Kidney tubule cell (primary cell): ENCODE results near the gene C11orf42.
A peak's percentile ranks its signal among the peaks of the same experiment; 100 is the strongest.

Experiments used
- DNase-seq: peaks from one replicate; pipeline ENCODE4 v3.0.0-alpha.2; 2018; ENCODE audit warnings: low spot score

C11orf42 gene

GRCh38 chr11:6205366-6205765, at the start of gene C11orf42:
Gene C11orf42 (plus strand): TSS chr11:6205557. CDS start chr11:6205616, 59 bp downstream.
- no peak for DNase-seq

GRCh38 chr11:6156628-6157359, 48.6 kb upstream of the C11orf42 start:
- DNase-seq: peak; percentile 3

DNA sequence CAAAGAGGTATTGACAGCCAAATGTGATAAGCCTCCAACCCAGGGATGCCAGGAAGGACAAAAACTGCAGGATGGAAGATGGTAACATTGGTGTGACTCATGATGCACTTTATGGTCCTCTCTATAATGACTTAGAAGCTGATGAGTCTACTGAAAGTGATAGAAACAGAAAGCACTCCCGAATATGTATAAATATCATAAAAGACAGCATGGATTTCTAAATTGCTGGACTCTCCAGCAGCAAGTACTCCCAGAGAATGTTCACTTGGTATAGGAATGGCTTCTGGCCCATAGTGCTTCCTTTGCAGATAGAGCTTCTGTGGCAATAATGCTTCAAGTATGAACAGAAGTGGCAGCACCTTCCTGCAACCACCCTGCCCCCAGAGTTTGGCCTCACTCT, 35.1 kb upstream of the C11orf42 start, which contains the start of gene OR52B2:
TSS of gene OR52B2 (minus strand) at position 101 of the 400 bp plus-strand sequence. CDS start at position 101, 0 bp downstream.
- DNase-seq: no peak

- no peak for DNase-seq
These were observed 29.9 kb upstream of the C11orf42 start for GRCh38 chr11:6175440-6175839.

GRCh38 chr11:6191742-6192141, 13.6 kb upstream of the C11orf42 start:
- no peak for DNase-seq

GRCh38 chr11:6194065-6194581, 11.2 kb upstream of the C11orf42 start:
- no peak for DNase-seq

- no peak for DNase-seq
These were observed 9.0 kb upstream of the C11orf42 start for GRCh38 chr11:6196396-6196795.

GRCh38 chr11:6197466-6198200, 7.7 kb upstream of the C11orf42 start:
- DNase-seq: no peak

DNA sequence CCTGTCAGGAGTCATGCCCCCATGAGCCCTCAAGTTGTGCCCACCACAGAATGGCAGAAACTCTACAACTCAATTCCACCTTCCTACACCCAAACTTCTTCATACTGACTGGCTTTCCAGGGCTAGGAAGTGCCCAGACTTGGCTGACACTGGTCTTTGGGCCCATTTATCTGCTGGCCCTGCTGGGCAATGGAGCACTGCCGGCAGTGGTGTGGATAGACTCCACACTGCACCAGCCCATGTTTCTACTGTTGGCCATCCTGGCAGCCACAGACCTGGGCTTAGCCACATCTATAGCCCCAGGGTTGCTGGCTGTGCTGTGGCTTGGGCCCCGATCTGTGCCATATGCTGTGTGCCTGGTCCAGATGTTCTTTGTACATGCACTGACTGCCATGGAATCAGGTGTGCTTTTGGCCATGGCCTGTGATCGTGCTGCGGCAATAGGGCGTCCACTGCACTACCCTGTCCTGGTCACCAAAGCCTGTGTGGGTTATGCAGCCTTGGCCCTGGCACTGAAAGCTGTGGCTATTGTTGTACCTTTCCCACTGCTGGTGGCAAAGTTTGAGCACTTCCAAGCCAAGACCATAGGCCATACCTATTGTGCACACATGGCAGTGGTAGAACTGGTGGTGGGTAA, 6.1 kb upstream of the C11orf42 start, which contains the start of gene OR52W1:
TSS of gene OR52W1 (plus strand) at position 51 of the 637 bp plus-strand sequence. CDS start at position 51, 0 bp downstream.
- DNase-seq: no peak

DNA sequence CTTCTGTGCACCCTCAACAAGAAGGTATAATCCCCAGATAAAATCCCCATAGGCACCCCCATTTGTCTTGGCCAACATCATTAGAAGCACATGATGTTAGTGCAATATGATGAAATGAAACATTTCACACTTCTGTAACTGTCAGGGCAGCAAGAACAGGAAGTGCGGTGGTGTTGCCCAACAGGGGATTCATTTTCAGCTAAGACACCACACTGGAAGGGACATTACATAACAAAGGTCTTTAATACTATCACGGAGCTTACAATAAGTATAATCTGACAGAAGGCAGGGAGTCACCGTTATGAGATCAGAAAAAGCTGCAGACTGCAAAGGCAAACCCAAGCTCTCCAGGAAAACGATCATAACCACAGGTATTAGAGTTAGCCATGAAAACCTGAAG, 4.4 kb upstream of the C11orf42 start:
- no peak for DNase-seq

DNA sequence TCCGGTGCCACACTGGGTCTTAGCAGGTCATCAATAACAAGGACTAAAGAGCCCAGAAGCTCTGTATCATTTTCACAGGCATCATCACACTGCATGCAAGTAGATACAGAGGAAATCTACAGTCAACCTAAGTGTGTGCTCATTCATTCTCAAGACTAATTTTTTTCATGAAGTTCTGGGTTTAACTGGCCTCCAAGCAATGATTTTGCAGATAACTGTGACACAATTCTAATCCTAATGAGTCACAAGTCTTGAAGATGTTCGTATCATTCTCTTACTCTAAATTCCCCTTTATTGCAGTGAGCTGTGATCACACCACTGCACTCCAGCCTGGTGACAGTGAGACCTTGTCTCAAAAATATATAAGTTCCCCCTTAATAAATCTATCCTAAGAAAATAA, 3.9 kb upstream of the C11orf42 start:
- no peak for DNase-seq

DNA sequence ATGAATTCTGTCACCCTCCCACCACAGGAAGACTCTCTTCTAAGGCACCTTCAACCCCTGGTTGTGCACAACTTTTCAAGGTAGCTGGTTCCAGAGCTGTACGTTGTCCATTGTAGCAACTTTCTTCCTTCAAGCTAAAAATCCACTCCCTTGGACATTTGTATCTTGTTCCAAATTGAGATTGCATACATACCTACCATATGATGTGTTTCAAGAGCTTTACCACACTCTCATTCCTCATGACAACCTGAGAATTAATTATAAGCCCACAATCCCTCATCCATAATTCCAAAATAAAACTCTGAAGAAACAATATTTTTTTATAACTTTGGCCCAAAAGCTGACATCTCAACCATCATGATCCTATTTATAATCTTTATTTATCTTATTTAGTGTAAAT, 3.3 kb upstream of the C11orf42 start:
- DNase-seq: no peak

DNA sequence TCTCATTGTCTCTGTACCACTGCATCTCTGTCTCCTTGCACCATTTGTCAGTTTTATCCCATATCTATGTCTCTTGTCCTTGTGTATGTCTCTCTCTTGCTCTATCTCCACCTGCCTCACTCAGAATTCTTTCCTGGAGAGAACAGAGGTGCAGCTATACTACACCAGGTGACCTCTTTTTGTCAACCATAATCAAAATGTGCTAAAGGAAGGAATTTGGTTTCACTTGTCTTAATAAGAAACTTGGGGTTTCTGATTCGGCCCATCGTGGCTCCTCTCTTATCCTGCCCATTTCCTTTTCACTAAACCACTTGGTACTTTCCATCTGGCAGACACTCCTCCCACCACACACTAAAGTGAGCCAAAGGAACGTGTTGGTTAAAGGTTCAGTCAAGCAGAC, 2.0 kb upstream of the C11orf42 start:
- DNase-seq: no peak

GRCh38 chr11:6204706-6205105, 651 bp upstream of the C11orf42 start:
- DNase-seq: no peak

GRCh38 chr11:6206456-6207180, 1.3 kb downstream of the C11orf42 start:
- DNase-seq: no peak

DNA sequence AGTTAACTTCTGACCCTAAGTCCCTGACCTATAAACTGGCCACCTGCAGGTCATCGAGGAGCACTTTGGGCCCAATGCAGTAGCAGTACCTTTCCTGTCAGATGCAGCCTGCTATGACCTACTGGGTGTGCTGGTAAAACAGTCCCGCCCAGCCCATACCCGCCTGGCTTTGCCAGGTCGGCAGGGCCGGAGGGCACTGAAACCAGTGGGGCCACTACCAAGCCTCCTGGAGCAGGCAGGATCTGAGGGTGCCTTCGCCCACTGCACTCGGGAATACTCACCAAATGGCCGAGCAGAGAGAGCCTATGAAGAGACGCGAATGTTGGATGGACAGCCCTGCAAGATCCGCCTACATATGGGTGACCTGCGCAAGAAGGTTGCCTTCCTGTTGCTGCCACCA, 4.4 kb downstream of the C11orf42 start:
- DNase-seq: no peak

DNA sequence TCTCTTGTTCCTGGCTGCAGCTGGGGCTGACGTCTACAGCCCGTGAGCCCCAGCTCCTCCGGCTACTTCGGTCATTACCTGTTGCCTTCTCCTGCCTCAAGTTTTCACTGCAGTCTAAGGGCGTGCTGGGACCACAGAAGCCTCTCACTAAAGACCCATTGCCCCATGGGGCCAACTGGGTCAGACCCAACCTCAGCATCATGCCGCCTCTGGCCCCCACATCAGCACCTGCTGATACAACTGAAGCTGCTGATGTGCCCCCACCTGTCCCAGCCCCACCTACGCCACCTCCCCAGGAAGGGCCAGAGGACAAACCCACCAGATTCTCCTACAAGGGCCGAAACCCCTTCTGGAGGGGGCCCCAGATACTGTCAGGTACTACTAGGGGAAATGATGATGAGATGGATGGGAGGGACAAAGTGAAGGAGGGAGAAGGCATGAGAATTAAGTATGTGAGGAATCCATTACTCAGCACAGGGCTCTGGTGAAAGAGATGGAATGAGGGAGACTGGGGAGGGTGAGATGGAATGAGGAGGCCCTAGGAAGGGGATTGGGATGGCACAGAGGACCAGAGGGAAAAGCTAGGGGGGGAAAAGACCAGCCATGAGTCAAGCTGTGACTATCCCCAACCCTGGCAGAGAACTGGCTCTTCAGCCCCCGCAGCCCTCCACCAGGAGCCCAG, 5.1 kb downstream of the C11orf42 start:
- DNase-seq: no peak

DNA sequence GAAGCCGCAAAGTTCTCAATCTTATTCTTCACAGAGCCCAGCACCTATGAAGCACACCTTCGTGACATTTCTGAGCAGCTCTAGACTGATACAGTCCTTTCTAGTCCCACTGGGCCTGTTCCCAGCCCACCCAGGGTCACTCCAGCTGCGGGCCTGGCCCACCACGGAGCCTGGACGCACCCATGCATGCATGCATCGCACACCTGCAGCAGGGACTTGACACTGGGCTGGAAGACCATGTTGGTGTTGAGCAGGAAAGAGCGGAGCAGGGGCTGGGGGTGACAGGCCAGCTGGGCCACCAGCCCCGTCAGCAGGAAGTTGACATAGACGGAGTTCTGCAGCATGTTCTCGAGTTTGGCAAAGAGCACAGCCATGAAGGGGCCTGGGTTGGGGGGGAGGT, 9.2 kb downstream of the C11orf42 start:
- DNase-seq: no peak

DNA sequence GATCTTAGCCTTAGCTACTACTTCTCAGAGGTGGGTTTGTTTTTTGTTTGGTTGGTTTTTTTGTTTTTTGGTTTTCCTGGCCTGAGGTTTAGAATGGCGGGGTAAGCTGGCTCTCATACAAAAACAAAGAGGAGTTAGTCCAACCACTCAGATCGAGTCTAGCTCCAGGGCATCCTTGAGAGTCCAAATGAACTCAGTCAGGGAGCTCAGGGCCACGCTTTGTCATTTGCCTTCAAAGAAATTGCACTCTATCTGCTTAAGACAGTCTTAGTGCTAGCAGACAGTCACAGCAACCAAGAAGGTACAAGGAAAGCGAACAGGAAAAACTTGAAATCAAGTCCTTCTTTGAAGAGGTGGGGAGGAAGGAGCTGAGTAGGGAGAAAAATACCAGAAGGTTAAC, 11.1 kb downstream of the C11orf42 start:
- DNase-seq: no peak

DNA sequence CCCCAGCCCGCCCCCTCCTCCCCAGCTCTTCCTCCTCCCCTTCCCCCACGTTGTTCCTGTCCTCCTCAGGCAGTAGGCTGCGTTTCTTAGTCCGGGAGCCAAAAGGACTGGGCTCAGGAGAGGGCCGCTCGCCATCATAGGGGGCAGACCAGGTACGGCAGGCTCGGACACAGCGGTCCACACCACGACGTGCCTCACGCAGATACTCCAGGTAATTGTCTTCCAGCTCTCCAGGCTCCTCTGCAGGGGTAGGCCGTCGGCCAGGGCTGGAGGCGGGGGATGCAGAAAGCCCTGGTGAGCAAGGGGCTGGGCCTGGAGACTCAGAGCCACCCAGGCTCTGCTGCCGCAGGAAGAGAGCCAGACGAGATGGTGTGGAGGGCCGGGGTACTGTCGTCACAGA, 12.4 kb downstream of the C11orf42 start:
- DNase-seq: no peak

DNA sequence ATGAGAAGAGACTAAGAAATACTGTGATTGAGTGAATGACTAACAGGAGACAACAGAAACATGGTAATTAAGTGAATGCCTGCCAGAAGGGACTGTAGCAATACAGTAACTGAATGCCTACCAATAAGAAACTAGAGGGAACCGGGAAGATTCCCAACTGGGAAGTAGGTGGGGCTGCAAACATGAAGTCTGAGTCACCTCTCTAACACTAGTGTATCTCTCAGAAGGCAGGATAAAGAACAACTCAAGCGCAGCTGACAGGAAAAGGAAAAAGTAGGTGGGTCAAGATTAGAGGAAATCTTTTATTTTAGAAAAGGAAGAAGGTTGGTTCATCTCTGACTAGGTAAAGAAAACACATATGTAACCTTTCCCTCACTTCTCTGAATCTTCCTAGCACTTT, 14.0 kb downstream of the C11orf42 start:
- DNase-seq: peak; percentile 92
